AG04450 (cell line): ENCODE data around the gene ZGPAT. TPM values are rescaled to one million over a fixed set of nuclear protein-coding genes. Genes with fewer than 3 reads are reported as not detected.

Source experiments
- CTCF ChIA-PET: fragments of 300-600, 350-600 bp; formaldehyde crosslinking; extraction: SDS; loops from one replicate; lab custom pipeline; 2022; ENCODE audit warnings: antibody characterized with exemption, inconsistent platforms; lab: Charles Lee
- POLR2A ChIA-PET: fragments of 350-600 bp; formaldehyde crosslinking; extraction: SDS; loops from one replicate; lab custom pipeline; 2021; ENCODE audit warnings: antibody characterized with exemption, inconsistent platforms; lab: Yijun Ruan, JAX
- DNase-seq: peaks from one replicate; pipeline ENCODE4 v3.0.0-alpha.2; 2011; ENCODE audit warnings: low read depth, low spot score
- H3K27ac ChIP-seq: one replicate; pipeline ENCODE4 v1.5.1; 2012; ENCODE audit warnings: low read depth, low read length, control low read depth
- H3K27me3 ChIP-seq: one replicate; pipeline ENCODE4 v1.6.0; 2012; ENCODE audit warnings: low read length; ENCODE audit not compliant: control insufficient read depth, insufficient read depth
- H3K4me3 ChIP-seq: 2 replicates; pipeline ENCODE4 v1.5.1; 2011; ENCODE audit warnings: mild to moderate bottlenecking, low read depth, low read length, control low read depth
- H3K9me3 ChIP-seq: 2 replicates; pipeline ENCODE4 v1.5.1; 2012; ENCODE audit warnings: low read length; ENCODE audit not compliant: control insufficient read depth, insufficient read depth
- polyA plus RNA-seq: library from polyadenylated mRNA; depleted of rRNA; stranded (reverse); fragments of >200 nt; gene quantifications from 2 replicates; pipeline ENCODE4 v1.2.3, GENCODE V29; 2011
- TF ChIP-seq, protein P1 (sequence below): IDR thresholded peaks from 2 replicates; pipeline ENCODE4 v1.5.1; 2011; ENCODE audit warnings: low read depth, low read length, control low read depth, inconsistent platforms

The ZGPAT gene
- polyA plus RNA-seq, 1 experiment: 8.7 TPM

DNA sequence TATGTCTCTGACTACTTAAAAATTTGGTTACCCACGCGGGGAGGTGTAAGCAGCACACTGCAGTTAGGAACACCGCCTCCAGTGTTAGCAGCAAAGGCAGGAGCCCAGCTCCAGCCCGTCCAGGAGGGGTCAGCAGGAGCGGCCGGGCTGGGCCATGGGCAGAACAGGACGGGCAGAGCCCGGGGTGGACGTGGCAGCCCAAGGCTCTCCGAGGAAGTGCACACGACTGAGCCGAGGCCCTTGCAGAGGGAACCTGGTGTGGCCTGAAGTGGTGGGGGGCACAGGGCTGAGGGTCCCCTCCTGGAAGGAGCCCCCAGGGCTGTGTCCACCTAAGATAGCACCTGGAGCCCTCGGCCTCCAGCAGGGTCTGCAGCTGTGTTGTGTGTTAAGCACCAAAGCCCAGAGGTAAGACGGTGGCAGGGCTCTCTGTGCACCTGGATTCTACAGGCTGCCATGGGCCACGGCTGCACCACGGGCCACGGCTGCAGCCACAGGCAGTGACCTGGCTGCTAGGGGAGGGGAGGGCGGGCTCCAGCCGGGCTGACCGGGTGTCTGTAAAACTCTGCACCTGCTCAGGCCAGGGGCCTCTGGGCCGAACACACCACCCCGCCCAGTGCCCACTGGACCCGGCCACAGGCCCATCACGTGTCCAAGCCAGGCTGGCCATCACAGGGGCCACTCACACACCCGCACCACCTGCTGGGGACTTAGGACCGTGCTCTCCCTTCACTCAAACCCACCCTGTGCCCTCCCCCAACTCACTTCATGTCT is 38.3 kb downstream of the ZGPAT start:
- CTCF ChIA-PET: no interaction called here
- TF ChIP-seq, protein P1, sequence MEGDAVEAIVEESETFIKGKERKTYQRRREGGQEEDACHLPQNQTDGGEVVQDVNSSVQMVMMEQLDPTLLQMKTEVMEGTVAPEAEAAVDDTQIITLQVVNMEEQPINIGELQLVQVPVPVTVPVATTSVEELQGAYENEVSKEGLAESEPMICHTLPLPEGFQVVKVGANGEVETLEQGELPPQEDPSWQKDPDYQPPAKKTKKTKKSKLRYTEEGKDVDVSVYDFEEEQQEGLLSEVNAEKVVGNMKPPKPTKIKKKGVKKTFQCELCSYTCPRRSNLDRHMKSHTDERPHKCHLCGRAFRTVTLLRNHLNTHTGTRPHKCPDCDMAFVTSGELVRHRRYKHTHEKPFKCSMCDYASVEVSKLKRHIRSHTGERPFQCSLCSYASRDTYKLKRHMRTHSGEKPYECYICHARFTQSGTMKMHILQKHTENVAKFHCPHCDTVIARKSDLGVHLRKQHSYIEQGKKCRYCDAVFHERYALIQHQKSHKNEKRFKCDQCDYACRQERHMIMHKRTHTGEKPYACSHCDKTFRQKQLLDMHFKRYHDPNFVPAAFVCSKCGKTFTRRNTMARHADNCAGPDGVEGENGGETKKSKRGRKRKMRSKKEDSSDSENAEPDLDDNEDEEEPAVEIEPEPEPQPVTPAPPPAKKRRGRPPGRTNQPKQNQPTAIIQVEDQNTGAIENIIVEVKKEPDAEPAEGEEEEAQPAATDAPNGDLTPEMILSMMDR: no peak
- no peaks in the 10 kb centered on the region; the same call in 1 of the 2 replicates for H3K9me3 ChIP-seq
- POLR2A ChIA-PET: no interaction called here
- no peak for DNase-seq
- H3K27ac ChIP-seq: no peak overlapping the region
- H3K4me3 ChIP-seq: no peak overlapping the region
- H3K27me3 ChIP-seq: no peaks in the 10 kb centered on the region

DNA sequence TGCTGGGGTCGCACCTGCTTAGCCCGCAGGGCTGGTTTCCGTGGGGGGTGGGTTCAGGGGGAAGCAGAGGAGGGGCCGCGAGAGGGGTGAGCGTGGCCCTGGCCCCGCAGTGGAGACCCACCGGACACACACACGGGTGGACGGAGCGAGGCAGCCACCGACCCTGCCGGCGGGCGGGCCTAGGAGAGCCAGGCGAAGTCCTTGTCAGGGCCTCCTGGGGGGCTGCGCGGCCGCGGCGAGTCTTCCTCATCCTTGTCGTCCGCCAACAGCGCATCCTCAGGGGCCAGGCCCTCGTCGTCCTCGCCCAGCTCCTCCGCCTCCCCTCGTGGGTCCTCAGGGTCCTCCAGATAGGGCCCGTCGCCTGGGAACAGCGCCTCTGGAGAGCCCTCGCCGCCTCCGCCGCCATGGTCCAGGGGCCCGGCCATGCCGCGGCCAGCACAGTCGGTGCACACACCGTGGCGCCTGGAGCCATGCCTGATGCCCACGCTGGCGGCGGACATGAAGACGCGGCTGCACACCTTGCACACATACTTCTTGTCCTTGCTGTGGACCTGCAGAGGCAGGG is 39.0 kb downstream of the ZGPAT start:
- Histone ChIP-seq H3K27me3 (no peaks in the 10 kb centered on the region), H3K27ac (no peak overlapping the region), H3K9me3 (no peaks in the 10 kb centered on the region; the same call in 1 of the 2 replicates), H3K4me3 (no peak overlapping the region)
- POLR2A ChIA-PET: no interaction called here
- CTCF ChIA-PET: no interaction called here
- TF ChIP-seq, protein P1: no peak
- DNase-seq: no peak

DNA sequence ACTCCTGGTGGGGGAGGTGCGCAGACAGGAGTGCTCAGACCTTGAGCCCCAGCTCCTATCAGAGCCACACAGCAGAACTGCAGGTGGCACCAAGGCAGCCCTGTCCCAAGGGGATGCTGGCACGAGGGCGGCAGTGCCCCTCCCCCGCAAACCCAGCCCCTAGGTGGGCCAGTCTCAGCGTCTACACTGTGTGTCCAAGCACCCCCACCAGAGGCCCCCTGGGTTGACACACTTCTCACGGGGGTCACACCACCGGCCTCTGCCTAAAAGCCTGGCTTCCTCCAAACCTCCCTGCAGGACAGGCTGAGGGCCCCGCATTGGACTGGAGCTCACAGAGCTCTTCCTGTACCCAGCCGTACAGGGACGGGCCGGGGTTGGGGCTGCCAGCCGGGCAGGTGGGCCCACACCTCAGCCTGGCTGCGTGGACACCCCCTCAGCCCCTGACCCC is 39.8 kb downstream of the ZGPAT start:
- peaks cover under 1% of the 10 kb centered on the region; the same call in 1 of the 2 replicates for H3K9me3 ChIP-seq
- TF ChIP-seq, protein P1: no peak
- ChIA-PET CTCF (no interaction called here), POLR2A (no interaction called here)
- DNase-seq: no peak
- H3K27me3 ChIP-seq: no peaks in the 10 kb centered on the region
- no peak overlapping the region for H3K27ac ChIP-seq
- no peak overlapping the region for H3K4me3 ChIP-seq

DNA sequence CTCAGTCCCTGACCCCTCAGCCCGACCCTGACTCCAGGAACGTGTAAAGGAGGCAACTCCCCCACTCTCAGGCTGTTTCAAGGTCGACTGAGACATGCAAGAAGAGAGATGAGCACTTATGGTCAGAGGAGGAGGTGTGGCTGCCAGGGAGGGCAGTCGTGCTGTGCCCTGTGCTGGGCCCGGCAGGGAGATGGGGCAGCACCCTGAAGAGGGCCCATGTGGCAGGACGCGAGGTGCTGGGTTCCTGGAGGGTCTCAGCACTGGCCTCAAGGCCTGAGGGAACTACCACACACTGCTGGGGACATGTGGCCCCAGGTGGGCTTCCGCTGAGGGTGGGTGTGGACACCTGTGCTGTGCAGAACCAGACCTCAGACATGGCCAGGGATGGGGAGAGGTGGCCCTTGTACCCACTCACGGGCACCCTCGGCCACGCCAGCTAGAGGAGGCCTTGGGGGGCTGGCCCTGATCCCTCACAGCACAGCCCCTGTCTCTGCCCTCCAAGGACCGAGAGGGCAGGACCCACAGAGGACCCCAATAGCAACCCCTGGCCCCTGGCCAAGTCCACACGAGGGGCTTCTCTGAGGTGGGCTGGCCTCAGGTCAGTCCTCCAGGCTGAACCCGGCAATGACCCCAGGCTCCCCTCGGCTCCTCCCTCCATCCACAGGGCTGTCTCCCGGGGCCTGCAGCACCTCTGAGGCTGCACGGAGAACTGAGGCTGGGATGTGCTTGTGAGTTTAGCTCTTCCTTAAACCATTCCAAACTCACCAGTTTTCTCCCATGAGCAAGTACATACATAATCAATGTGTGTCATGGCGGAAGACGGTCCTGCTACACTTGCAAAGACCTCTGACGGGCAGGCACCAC is 40.5 kb downstream of the ZGPAT start:
- Histone ChIP-seq H3K4me3 (no peak overlapping the region), H3K9me3 (peaks cover 5% of the 10 kb centered on the region; the same call in 1 of the 2 replicates), H3K27me3 (no peaks in the 10 kb centered on the region), H3K27ac (no peak overlapping the region)
- POLR2A ChIA-PET: no interaction called here
- CTCF ChIA-PET: no interaction called here
- TF ChIP-seq, protein P1: no peak
- DNase-seq: no peak
